ENCODE results near the gene LRMDA.
"Not testable (repeated sequence)": the region's sequence is repeated elsewhere in the genome, so short reads cannot be mapped to it uniquely, and the experiment has no call there.

LRMDA gene

GRCh38 chr10:76497666-76498065 lies 1066.2 kb downstream of the LRMDA start:
- no peak for DNase-seq

GRCh38 chr10:76504823-76505222 lies 1073.4 kb downstream of the LRMDA start:
- DNase-seq, result no peak

- no peak for DNase-seq
Measured at GRCh38 chr10:76509446-76509845, 1078.0 kb downstream of the LRMDA start.

GRCh38 chr10:76514321-76514720 lies 1082.9 kb downstream of the LRMDA start:
- DNase-seq, result no peak

- no peak for DNase-seq
Measured at GRCh38 chr10:76514869-76515268, 1083.4 kb downstream of the LRMDA start.

GRCh38 chr10:76522547-76522946 lies 1091.1 kb downstream of the LRMDA start:
- no peak for DNase-seq

GRCh38 chr10:76523246-76523645 lies 1091.8 kb downstream of the LRMDA start:
- no peak for DNase-seq

- no peak for DNase-seq
Measured at GRCh38 chr10:76523791-76524351, 1092.4 kb downstream of the LRMDA start.

GRCh38 chr10:76526833-76527232 lies 1095.4 kb downstream of the LRMDA start:
- DNase-seq, result not testable (repeated sequence)

- no peak for DNase-seq
Measured at GRCh38 chr10:76540331-76540730, 1108.9 kb downstream of the LRMDA start.

GRCh38 chr10:76540786-76541185 lies 1109.4 kb downstream of the LRMDA start:
- no peak for DNase-seq

- DNase-seq, result no peak
Measured at GRCh38 chr10:76541852-76542251, 1110.4 kb downstream of the LRMDA start.

- no peak for DNase-seq
Measured at GRCh38 chr10:76542307-76542930, 1111.0 kb downstream of the LRMDA start.

GRCh38 chr10:76543655-76544054 lies 1112.2 kb downstream of the LRMDA start:
- DNase-seq, result no peak

- DNase-seq, result no peak
Measured at GRCh38 chr10:76544789-76545188, 1113.4 kb downstream of the LRMDA start.

GRCh38 chr10:76546411-76546810 lies 1115.0 kb downstream of the LRMDA start:
- no peak for DNase-seq

GRCh38 chr10:76547352-76547972 lies 1116.0 kb downstream of the LRMDA start:
- DNase-seq, result peak; percentile 26

GRCh38 chr10:76548716-76549115 lies 1117.3 kb downstream of the LRMDA start:
- DNase-seq, result no peak

- no peak for DNase-seq
Measured at GRCh38 chr10:76549171-76549570, 1117.7 kb downstream of the LRMDA start.

- no peak for DNase-seq
Measured at GRCh38 chr10:76550806-76551205, 1119.4 kb downstream of the LRMDA start.

- DNase-seq, result no peak
Measured at GRCh38 chr10:76552091-76552873, 1120.9 kb downstream of the LRMDA start.

GRCh38 chr10:76553263-76554032 lies 1122.0 kb downstream of the LRMDA start:
- no peak for DNase-seq

- DNase-seq, result no peak
Measured at GRCh38 chr10:76554033-76554408, 1122.6 kb downstream of the LRMDA start.
